Measurements from ENCODE around the gene RAB3B. TPM values are rescaled to one million over a fixed set of nuclear protein-coding genes. Genes with fewer than 3 reads are reported as not detected.

The RAB3B gene
- total RNA-seq, 1 donor from 2014 or later, result 38.3 TPM

DNA sequence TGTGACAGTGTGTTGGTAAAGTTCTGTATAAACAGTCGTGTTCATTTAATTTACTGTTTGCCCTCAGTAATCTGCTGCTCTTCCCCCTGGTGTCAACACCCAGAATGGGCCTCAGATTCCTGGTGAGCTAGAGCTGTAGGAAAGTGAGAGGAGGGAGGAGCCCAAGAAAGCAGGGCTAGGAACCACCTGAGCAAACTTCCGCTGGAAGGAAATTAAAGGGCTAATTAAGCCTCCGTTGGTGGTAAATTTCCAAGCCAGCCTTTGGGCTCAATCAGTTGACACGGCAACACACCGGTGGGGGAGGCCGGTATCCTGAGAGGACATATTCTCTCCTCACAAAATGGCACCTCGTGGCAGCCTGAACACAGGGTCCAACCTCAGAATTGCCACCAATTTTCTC, 32.9 kb downstream of the RAB3B start:
- no peak for DNase-seq (ENCODE audit: low spot score)

GRCh38 chr1:51956528-51957509, 33.7 kb downstream of the RAB3B start:
- no peak for DNase-seq (ENCODE audit: low spot score)

DNA sequence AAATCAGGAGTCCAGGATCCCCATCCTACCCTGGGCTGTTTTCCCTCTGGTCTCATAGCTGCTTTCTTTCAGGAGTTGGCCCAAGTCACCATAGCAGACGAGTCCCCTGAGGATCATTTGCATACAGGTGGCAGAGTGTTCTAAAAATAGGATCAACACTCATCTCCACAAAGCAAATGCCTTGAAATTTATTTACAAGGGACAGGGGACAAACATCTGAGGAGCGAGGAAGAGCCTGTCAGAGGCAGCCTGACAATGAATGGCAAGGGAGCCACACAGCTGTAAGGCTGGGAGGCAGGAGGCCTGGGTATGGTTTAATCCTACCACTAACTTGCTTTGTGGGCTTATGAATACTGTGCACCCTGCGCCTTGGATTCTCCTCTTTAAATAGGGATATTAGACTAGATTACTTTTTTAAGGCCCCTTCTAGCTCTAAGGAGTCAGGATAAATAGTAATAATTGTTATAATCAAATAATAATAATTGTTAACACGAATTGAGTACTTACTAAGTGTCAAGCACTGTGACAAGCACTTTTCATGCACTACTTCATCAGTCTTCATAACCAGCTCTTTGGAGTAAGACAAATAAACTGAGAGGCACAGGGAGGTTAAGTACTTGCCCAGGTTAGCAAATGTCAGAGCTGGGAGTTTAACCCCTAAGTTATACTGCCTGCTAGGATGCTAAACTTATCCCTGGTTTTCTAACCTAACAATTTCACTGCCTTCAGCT, 34.5 kb downstream of the RAB3B start:
- DNase-seq (ENCODE audit: low spot score), result no peak

DNA sequence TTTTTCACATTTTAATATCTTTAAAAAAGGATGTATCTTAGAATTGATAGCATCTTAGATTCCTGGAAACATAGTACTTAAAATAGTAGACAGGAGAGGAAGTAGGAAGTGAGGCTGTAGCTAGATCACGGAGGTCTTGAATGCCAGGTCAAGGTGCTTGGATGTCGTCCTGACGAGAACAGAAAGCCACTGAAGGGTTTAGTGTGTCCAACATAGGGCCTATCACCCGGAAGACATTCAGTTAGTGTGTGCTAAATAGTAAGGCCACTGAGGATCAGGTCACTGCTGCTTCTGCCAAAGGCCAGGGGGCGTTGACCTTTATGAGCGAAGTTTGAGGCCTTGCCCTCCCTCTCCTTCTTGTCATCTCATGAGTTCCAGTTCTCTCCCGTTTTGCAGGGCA, 35.7 kb downstream of the RAB3B start:
- DNase-seq (ENCODE audit: low spot score), result no peak

DNA sequence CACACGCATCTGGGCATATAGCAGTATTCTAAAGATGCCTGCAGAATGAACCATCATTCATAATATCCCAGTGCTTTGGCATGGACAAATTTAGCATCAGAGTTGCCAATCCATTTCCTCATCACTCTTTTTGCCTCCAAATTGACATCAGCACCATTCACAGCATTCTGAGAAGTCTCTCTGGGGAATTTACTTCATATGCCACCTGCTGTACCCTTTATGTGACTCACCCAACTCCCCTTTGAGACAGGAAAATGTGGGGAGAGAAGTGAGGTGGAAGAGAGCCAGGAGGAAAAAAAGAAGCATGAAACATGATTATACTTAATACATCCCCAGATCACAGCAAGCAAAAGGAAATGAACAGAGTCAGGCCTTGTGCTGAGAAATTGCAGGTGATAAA, 37.4 kb downstream of the RAB3B start:
- DNase-seq (ENCODE audit: low spot score), result no peak

GRCh38 chr1:51952638-51953037, 37.9 kb downstream of the RAB3B start:
- DNase-seq (ENCODE audit: low spot score), result no peak

- DNase-seq (ENCODE audit: low spot score), result no peak
These were observed 39.8 kb downstream of the RAB3B start for GRCh38 chr1:51950701-51951100.

- DNase-seq (ENCODE audit: low spot score), result no peak
These were observed 41.3 kb downstream of the RAB3B start for GRCh38 chr1:51949014-51949702.

GRCh38 chr1:51948491-51948915, 42.0 kb downstream of the RAB3B start:
- no peak for DNase-seq (ENCODE audit: low spot score)

DNA sequence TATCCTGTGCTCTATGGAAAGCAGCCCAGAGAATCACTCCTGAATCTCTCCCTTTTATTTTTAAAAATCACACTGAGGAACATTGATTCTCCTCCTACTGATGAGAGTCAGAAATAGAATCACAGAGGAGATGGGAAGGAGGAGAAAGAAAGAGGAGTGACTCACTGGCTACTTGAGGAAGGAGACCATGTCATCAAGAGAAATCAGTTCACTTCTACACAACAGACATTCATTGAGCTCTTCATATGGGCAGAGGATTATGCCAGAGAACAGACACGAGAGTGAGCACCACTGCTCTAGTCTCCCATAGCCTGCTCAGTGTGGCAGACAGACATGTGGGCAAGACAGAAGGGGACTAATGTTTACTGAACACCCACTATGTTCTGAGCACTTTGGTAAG, 44.2 kb downstream of the RAB3B start:
- no peak for DNase-seq (ENCODE audit: low spot score)

GRCh38 chr1:51945591-51945990, 44.9 kb downstream of the RAB3B start:
- no peak for DNase-seq (ENCODE audit: low spot score)

DNA sequence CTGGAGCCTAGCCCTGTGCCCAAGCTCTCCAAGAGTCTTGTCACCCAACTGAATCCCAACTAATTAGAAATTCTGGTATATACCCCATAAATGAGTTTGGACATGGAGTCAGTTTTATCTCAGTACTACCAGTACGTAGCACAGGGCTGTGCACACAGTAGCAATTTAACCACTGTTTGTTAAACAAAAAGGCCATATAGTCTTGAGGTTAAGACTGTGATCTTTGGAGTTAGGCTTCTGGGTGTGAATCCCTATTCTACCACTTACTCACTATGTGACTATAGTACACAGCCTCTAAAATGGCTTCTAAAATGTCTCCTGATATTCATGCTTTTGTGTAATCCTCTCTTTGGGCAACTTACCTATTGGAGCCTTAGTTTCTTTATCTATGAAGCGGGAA, 48.2 kb downstream of the RAB3B start:
- no peak for DNase-seq (ENCODE audit: low spot score)

GRCh38 chr1:51941528-51941927, 49.0 kb downstream of the RAB3B start:
- no peak for DNase-seq (ENCODE audit: low spot score)

DNA sequence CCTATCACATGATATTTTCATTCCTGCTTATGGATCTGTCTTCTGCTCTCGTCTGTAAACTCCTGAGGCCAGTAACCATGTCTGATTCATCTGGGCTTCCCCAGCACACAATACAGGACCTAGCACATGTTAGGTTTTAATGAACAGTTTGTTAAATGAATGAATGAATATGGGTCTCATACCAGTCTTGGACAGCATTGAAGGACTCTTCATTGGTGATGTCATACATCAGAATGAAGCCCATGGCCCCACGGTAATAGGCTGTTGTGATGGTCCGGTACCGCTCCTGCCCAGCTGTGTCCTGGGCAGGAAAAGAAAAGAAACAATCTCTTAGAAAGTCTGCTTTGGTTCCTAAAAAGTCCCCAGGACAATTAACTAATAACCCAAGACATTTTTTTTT, 53.4 kb downstream of the RAB3B start:
- no peak for DNase-seq (ENCODE audit: low spot score)

DNA sequence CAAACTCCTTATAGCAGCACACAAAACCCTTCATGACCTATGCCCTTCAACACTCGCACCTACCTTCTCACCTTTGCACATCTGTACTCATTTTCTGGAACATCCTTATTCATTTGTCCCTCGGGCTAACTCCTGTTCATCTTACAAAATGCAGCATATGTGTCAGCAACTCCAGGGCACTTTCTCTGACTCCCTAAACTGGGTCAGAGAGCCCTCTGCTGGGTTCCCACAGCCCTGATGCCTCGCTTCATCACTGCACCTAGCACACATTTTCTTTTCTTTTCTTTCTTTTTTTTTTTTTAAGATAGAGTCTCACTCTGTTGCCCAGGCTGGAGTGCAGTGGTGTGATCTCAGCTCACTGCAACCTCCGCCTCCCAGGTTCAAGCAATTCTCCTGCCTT, 54.0 kb downstream of the RAB3B start:
- no peak for DNase-seq (ENCODE audit: low spot score)

DNA sequence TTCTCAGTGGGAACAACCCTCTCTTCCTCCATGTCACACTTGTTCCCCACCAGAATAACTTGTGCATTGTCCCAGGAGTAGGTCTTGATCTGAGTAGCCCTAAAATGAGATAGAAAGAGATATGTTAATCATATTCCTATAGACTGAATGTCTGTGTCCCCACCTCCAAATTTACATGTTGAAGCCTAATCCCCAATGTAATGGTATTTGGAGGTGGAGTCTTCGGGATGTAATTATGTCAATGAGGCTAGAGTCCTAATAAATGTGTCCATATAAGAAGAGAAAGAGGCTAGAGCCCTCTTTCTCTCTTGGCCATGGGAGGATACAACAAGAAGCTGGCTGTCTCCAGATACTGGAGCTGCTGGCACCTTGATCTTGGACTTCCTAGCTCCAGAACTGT, 57.2 kb downstream of the RAB3B start:
- DNase-seq (ENCODE audit: low spot score), result no peak

- DNase-seq (ENCODE audit: low spot score), result no peak
These were observed 60.2 kb downstream of the RAB3B start for GRCh38 chr1:51930329-51930728.

DNA sequence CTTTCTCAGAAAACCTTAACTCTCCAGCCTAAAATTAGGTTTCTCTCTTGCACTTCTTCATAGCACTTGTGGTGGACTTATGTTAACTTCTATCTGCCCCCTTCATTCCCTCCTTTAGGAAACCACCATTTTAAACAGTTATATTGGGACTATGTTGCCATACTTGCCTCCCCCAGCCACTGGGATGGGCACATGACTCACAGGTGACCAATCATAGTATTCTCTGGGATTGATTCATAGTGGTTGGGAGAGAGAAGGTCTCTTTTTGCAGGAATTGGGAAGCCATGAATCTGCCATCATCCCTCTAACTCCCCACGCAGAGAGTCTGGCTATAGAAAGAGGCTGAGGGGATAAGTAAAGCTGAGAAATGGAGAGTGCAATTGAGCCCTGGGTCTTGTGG, 61.6 kb downstream of the RAB3B start:
- DNase-seq (ENCODE audit: low spot score), result no peak

- no peak for DNase-seq (ENCODE audit: low spot score)
These were observed 63.5 kb downstream of the RAB3B start for GRCh38 chr1:51927029-51927428.

DNA sequence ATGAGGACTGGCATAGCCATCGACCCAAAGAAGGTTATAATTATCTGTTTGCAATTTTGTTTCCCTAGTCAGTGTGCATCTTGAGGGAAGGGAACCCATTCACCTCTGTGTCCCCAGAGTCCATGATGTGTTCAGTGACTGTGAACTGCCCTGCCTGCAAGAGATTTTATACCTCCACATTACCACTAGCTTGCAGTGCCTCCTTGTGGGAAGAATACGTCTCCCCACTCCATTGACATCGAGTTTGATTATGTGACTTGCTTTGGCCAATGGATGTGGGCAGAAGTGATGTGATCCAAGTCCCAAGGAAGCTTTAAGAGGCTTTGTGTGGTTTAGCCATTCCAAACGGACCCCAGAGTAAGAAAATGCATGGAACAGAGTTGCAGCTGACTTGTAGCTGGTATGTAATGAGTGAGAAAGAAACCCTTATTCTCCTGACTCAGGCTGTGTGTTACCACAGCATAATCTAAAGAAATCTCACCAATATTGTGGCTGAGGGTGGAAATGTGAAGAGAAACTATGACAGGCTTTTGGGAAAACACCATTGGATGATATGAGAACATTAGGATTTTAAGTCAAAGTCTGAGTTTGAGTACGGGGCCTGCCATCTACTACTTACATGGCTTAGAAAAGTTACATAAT, 64.2 kb downstream of the RAB3B start:
- DNase-seq (ENCODE audit: low spot score), result no peak

DNA sequence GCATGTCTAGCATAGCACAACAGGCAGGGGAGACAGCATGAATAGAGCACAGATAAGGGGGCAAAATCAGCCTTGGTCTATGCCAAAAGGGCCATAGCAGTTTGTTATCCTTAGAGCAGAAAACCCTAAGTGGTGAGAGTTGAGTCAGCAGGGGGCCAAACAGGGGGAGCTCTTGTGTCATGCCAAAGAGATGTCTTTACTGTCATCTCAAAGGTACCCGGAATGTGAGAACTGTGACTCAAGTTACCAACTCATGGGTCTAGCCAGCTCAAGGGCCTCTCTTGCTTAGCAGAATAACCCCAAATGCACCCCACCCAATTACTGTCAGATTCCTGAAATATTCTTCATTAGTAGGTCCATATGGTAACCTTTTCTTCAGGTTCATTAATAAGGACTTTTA, 66.0 kb downstream of the RAB3B start:
- DNase-seq (ENCODE audit: low spot score), result no peak

DNA sequence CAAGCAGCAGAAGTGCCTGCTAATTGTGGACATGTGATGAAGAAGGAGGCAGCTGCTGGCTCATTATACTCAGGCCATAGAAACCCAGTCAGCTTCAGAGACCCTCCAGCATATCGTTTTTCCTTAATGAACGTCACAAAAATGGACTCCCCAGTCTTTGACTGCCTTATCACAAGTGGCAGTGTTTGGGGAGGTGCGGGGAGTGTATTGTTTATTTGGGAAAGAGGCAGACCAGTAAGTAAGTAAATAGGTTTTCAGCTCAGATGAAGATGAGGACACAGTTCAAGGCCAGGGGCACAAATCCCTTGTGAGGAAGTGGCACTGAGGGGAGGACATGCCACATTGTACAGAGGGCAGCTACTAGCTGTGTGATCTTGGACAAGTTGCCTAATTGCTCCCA, 68.5 kb downstream of the RAB3B start:
- DNase-seq (ENCODE audit: low spot score), result no peak
